ENCODE results near the gene SLC11A2. TPM values are rescaled to one million over a fixed set of nuclear protein-coding genes. Genes with fewer than 3 reads are reported as not detected.

The SLC11A2 gene
- total and polyA plus RNA-seq, 2 experiments from 2014 or later, result 19.4 to 48.9 TPM

- TF ChIP-seq ZNF462 (CRISPR knock-in tag; IDR thresholded peaks at IDR 0.05) (no peak), EZH2phosphoT487 (IDR thresholded peaks at IDR 0.05; ENCODE audit: unreplicated experiment) (no peak), NANOG (IDR thresholded peaks at IDR 0.05; ENCODE audit: borderline replicate concordance) (no peak), ZNF331 (CRISPR knock-in tag; IDR thresholded peaks at IDR 0.05; ENCODE audit: low read depth) (no peak)
Measured at GRCh38 chr12:50947933-50948626, 78.1 kb downstream of the SLC11A2 start (continued).

- ATAC-seq (no peak), DNase-seq (ENCODE audit: low spot score) (no peak)
- Histone ChIP-seq H3K27ac (ENCODE audit: low read depth) (no peak overlapping the region), H3K4me3 (no peak overlapping the region), H3K4me1 (ENCODE audit: insufficient read depth) (peaks cover 9% of the 10 kb centered on the region; the same call in 1 of the 2 replicates), H3K9me2 (ENCODE audit: insufficient read depth) (no peaks in the 10 kb centered on the region), H3F3A (replicated peaks; ENCODE audit: low read depth) (no peaks in the 10 kb centered on the region), H4K20me1 (replicated peaks; ENCODE audit: insufficient read depth) (no peaks in the 10 kb centered on the region), H2AFZ (no peak overlapping the region), H3K27me3 (ENCODE audit: insufficient read depth) (no peaks in the 10 kb centered on the region), H3K79me2 (replicated peaks; ENCODE audit: insufficient read depth) (no peaks in the 10 kb centered on the region), H3K36me3 (ENCODE audit: insufficient read depth) (0 out of 2 replicates have a peak, but pooled peaks cover 3% of the 10 kb centered on the region), H3K4me2 (no peak overlapping the region)
- Mint-ChIP-seq H3K9me3 (peaks cover 23% of the 10 kb centered on the region), H3K27ac (no peak overlapping the region), H3K4me3 (no peak overlapping the region), H3K27me3 (ENCODE audit: insufficient read depth, low read depth, poor library complexity) (peaks cover 4% of the 10 kb centered on the region), H3K36me3 (ENCODE audit: low read depth) (peaks cover 15% of the 10 kb centered on the region), H3K4me1 (peaks cover 6% of the 10 kb centered on the region; the same call in 2 of the 3 replicates)
- TF ChIP-seq EZH2phosphoT487 (IDR thresholded peaks at IDR 0.05; ENCODE audit: unreplicated experiment) (no peak), ZNF462 (CRISPR knock-in tag; IDR thresholded peaks at IDR 0.05) (no peak), EZH2 (IDR thresholded peaks at IDR 0.05; ENCODE audit: low read depth, unreplicated experiment) (no peak), CTCF (conservative IDR thresholded peaks at IDR 0.05; ENCODE audit: low read depth in 2 of 2) (no peak)
Measured at GRCh38 chr12:50937653-50938052, 88.5 kb downstream of the SLC11A2 start.

All from GM23338 (cell line).